NCI-H1694 treated with DMSO at 0.1 percent for 48 hours (cell line): Measurements from ENCODE around the gene TANGO2.
"Not testable (repeated sequence)": the region's sequence is repeated elsewhere in the genome, so short reads cannot be mapped to it uniquely, and the experiment has no call there.

Source experiments
- DNase-seq: peaks from one replicate; lab custom pipeline; 2025; lab: John Stamatoyannopoulos, UW

Gene TANGO2

DNA sequence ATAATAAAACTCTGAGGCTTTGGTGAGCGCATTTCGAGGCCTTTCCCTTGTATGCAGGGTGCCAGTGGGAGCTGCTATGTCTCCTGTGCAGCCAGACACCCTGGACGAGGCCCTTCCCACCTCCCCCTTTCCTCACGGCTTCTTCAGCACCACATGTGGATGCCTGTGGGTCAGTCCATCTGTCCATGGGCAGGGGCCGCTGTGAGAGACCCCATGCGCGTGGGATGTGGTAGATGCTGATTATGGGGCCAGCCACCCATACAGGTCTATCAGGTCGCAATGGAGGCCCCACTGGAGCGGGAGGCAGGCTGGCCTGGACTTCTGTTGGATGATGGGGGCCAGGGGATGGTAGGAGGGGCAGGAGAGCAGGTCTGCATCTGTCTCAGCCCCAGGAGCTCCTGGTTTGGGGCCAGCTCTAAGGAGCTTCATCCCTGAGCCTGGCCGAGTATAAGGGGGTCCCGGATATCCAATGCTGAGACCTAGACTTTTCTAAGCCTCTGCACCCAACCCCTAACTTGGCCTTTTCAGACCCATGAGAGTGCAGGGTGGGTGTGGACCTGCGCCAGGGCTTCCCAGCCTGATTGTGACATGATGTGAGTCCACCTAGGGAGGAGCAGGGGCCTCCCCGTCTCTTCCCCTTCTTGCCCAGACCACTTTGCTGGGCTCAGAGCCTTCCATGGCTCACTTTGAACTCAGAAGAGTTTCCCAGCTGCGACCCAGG lies 45.1 kb downstream of the TANGO2 start:
- no peak for DNase-seq

DNA sequence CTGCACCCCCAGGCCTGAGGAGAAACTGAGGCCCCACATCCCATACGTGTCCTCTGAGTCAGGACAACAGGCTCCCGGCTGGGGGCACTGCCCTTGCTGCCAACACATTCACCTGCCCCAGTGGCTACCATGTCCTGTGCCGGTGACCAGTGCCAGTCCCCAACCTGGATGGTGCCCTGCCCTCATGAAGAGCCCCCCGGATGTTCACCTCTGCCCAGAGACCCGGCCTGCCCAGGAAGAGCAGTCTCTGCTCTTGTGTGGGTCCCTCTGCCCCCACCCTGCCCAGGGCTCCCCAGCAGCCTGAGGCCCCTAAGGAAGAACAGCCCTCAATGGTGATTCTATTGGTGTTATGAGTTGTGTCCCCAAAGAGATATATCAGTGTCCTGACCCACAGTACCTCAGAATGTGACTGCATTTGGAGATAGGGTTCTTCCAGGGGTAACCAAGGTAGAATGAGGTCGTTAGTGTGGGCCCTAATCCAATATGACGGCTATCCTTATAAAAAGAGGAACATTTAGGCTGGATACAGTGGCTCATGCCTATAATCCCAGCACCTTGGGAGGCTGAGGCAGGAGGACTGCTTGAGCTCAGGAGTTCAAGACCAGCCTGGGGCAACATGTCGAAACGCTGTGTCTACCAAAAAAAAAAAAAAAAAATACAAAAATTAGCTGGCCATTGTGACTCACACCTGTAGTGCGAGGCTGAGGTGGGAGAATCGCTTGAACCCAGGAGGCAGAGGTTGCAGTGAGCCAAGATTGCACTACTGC lies 45.9 kb downstream of the TANGO2 start:
- no peak for DNase-seq

DNA sequence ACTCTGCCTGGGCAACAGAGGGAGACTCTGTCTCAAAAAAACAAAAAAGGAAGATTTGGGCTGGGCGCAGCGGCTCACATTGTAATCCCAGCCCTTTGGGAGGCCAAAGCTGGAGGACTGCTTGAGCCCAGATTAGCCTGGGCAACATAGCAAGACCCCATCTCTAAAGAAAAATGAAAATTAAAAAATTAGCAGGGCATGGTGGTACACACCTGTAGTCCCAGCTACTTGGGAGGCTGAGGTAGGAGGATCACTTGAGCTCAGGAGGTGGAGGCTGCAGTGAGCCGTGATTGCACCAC lies 46.4 kb downstream of the TANGO2 start:
- DNase-seq = not testable (repeated sequence)

DNA sequence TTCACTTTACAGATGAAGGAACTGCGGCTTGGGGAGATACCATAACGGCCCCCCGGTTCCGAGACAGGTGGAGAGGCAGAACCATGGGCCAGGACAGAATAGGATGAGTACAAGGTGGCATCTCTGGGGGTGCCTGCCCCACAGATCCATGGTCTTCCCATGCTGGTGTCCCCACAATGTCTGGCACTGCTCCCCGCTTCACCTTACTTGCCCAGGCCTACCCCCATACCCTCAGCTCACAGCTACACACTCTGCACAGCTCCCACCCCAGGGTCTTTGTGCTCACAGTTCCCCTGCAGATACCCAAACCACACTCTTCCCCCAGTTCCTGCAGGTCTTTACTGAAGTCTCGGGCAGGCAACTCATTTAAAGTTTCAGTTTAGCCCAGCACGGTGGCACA lies 47.7 kb downstream of the TANGO2 start:
- no peak for DNase-seq

DNA sequence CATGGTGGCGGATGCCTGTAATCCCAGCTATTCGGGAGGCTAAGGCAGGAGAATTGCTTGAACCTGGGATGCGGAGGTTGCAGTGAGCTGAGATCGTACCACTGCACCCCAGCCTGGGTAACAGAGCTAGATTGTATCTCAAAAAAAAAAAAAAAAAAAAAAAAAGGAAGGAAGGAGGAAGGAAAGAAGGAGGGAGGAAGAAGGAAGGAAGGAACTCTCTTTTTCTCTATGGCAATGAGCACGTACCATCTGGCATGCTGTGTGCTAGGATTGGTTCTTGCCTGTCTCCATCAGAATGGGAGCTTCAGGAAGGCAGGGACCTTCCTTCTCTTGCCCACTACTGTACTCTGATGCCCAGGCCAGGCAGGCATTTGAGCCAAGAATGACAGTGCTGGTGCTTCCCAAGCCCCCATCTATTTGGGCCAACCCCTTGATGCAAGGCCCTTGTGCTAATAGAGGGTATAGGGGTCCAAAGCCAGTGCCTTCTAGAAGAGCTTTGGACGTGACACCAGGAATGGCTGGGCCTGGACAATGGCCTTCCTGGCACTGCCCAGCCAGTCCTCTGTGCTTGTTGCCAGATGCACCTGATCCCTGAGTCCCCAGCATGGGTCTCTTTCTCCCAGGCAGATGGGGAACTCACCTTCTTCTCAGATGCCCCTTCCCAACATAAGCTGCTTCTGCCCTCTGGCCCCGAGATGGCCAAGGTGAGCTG lies 48.6 kb downstream of the TANGO2 start:
- DNase-seq = no peak

DNA sequence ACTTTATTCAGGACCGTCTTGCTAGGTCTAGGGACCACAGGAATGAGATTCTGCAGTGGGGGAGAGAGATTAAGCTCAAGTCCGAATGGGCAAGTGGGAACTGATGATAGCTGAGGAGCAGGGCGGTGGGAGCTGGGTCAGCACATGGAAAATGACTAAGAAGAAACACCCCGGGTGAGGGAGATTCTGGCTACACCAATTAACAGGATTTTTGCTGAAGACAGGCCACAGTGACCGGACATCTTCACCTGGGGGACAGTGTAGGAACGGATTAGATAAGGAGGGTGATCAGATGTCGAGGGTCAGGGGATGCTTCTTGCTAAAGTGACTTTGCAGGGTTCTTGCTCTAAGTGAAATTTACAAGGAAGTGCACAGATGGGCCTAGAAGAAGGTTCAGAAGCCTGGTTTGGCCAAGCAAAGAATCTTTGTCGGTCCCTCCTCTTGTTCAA lies 50.6 kb downstream of the TANGO2 start:
- no peak for DNase-seq

DNA sequence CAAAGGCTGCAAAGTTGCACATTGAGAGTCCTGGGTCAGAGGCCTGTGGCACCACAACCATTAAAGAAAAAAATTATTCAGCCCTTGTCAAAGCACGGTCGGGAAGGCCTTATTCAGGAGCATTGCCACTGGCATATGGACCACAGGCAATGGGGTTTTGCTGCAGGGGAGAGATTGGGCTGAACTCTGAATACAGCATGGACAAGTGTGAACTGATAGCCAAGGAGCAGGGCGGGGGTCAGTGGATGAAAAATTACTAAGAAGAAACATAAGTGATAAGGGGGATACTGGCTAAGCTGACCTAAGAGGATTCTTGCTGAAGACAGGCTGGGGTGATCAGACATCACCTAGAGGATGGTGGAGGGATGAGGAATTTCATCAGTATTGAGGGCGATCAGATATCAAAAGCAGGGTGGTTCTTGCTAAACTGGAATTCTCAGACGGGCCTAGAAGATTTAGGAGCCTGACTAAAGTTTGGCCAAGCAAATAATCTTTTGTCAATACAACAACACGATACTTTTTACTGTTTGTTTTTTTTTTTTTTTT lies 55.8 kb downstream of the TANGO2 start:
- no peak for DNase-seq

DNA sequence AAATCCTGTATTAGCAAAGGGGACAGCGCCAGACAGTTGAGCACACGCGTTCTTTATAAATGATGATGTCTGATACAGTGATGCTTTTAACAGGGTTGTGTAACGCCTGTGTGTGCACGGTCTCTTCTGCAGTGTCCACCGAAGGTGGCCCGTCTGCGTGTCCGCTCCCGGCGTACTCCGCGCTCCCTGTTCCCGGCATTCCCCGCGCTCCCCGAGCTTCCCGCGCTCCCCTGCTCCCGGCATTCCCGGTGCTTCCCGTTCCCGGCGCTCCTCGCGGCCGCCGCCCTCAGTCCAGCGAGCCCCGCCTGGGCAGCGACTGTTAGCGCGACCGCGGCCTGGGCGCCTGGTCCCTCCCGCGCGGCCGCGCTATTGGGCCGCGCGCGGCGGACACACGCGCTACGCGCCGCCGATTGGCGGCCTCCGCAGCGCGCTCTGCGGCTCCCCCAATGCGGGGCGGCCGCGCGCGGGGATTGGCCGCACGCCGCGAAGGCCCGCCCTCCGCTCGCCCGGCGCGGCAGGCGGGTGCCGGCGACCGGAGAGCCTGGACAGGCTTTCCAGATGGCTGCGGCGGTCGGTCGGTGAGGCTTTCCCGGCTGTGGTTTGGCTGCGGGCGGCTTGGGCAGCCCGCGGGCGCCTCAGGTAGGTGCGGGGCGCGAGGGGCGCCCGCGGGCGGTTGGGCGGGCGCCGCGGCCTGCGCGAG lies 59.0 kb downstream of the TANGO2 start, which contains the start of gene DGCR8:
Gene DGCR8 (plus strand): TSS at position 497 of the 700 bp plus-strand sequence. CDS start 5,723 bp downstream, outside the sequence.
- DNase-seq = peak; percentile 85

DNA sequence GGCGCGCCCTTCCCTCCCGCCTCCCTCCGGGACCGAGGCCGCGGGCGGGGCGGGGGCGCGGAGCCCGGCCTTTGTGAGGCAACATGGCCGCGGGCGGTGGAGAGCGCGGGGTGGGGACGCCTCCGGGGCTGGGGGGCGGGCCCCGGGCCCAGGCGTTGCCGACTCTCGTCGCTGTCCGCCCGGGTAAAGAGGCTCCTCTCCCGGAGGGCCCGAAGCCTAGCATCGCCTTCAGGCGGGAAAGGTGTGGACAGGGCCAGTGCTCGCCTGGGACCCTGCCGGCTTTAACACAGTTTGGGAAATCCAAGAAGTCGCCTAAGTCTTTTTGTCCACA lies 59.5 kb downstream of the TANGO2 start:
- DNase-seq = no peak

DNA sequence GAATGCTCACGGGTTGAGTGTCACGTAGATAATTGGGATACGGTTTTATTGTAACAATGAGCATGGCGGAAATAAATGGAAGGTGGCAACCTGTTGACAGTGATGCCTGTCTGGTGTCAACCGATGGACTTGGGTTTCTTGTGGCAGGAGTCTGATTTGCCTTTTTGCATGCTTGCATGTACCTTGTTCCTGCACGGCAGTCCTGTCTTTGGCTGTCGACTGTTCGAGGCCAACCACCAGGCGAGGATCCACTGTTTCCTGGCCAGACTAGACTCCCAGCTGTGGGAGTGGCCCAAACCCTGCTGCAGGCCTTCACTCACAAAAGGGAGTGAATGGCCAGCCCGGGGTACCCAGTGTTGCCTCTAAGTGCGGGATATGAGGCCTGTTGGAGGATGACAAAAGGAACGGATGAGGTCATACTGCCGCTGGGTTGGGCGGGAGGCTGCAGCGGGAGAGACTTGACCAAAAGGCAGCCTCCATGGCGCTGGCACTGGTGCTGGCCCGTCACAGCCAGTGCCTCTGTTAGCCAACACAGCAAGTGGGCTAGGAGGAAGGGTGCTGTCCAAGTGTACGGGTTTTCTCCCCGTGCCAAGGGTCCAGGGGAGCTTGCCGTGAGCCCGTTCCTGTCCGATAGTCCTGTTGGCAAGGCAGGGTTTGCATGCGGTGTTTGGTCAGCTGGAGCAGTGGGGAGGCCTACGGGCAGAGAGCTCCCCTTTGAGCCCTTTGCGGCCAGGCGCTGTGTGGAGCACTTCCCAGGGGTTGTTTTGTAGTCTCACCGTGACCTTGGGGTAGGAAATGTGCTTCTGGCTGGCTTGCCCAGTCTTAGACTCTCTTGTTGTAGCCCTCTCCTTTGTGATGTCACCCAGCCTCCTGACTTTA lies 60.1 kb downstream of the TANGO2 start:
- no peak for DNase-seq

DNA sequence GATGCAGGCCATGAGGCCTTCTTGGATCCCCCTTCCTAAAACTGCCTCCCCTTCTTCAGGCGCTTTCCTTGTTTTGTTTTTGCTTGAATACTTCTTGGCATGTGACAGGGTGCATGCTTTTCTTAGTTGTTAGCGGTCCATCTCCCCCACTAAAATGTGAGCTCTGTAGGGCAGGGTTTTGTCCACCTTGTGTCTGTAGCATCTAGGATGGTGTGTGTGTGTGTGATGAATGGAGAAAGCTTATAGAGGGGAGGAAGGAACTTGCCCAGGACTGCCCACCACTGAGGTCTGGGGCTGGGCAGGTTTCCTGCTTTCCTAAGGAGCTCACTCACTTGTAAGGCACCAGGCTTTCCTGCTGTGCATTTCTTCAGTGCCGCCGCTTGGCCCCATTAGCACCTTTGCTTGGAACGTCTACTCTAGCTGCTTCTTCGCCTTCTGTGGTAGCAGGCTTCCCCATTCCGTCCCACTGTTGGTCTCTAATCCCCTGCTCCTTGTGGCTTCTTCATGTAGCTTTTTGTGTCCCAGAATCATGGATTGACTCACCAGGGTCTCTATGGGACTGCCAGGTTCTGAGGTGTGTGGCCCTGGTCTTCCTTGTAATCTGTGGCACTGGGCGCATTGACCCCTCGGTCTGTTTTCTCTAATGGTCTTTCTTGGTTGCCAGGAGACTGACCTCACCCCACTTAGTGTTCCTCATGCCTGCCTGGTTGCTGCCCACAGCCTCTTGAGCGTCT lies 62.4 kb downstream of the TANGO2 start:
- no peak for DNase-seq

DNA sequence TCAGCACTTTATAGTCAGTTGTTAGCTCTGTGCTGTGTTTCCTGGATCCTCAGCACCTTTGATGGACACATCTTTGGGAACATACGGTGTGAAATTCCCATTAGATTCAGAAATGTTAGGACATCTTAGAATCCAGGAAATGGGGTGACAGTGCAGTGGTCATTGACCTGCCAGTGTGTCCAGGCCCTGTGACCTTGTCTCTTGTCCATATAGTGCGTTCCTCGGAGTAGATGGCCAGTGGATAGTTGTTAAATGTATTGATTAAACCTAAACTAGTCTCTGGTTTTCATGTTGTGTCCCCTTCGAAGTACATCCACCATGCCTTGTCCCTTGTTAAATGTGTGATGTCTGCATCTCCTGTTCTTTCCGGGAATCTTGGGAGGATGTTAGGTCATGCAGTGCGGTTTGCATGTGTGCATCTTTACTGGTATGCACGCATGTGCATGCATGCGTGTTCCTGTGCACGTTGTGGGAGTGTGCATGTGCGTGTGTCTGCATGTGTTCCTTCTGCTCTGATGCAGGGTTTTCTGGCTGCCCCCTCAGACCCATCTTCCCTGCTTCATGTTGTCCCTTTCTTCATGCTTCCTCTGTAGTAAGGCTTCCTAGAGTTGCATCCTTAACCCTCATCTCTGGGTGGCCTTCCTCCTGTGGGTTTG lies 63.1 kb downstream of the TANGO2 start:
- DNase-seq = no peak

DNA sequence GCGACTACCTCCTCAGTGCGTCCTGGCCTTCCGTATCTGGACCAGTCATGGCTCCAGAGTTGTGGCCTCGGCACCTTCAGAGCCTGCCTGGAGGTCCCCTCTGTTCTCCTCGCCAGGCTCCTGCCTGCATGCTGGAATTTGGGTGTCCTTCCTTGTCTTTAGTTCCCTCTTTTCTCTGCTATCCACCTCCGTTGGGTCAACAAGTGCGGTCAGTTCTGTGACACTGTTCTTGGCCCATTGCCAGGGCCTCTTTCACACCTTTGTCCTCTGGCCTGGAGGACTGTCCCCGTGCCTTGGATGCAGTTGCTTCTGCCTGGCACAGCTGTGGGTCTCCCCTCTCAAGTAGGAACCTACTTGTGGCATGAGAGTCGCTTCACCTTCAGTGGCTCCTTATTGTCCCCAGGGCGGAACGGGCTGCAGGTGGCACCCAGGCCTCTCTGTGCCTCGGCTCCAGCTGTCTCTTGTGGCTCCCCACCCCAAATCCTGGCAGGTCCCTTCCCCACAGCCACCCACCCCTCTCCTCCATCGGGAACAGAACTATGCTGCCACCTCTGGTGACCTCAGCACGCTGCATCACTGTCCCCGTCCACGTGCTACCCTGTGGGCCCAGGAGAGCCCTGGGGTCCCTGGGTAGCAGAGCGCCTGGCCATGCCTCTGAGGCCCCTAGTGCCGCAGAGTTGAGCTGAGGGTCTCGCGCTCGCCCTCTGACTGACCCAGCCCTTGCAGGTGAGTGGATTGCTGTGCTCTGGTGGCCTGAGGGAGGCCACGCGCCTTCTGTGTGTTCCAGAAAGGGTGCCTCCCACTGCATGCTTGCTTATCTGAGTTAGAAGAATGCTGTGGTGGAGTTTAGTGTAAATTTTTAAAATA lies 63.9 kb downstream of the TANGO2 start:
- peak; percentile 14 for DNase-seq

DNA sequence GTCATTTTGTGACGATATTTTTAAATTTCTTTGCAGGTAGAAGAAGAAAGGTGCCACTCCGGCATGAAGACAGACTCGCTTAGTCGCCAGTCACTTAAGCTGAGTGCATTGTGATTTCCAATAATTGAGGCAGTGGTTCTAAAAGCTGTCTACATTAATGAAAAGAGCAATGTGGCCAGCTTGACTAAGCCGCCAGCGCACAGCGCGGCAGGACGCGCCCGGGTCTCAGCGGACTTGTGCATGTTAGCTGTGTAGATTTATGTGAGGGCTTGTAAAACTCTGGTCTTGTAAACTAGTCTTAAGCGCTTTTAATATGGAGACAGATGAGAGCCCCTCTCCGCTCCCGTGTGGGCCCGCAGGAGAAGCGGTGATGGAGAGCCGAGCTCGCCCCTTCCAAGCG lies 64.7 kb downstream of the TANGO2 start:
- no peak for DNase-seq

DNA sequence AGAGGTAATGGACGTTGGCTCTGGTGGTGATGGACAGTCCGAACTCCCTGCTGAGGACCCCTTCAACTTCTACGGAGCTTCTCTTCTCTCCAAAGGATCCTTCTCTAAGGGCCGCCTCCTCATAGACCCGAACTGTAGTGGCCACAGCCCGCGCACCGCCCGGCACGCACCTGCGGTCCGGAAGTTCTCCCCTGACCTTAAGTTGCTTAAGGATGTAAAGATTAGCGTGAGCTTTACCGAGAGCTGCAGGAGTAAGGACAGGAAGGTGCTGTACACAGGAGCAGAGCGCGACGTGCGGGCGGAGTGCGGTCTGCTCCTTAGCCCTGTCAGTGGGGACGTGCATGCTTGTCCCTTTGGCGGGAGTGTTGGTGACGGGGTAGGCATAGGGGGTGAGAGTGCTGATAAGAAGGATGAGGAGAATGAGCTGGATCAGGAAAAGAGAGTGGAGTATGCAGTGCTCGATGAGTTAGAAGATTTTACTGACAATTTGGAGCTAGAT lies 65.2 kb downstream of the TANGO2 start:
- DNase-seq = no peak

DNA sequence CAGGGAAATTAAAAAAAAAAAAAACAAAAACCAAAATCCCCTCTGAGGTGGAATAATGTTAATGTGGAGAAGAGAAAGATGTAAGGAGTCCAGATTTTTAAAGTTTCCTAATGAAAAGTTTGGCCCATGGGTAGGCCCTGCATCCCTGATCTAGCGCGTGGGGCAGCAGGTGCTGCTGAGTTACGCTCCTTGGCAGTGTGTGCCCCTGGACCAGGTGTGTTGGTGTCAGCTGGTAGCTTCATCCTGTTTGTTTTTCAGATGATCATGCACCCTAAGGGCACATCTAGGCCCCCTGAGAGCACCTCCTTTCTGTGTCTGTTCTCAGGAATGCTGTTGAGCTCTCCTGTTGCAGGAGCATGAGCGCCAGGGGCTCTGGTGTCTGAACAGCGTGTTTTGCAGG lies 65.9 kb downstream of the TANGO2 start:
- no peak for DNase-seq

DNA sequence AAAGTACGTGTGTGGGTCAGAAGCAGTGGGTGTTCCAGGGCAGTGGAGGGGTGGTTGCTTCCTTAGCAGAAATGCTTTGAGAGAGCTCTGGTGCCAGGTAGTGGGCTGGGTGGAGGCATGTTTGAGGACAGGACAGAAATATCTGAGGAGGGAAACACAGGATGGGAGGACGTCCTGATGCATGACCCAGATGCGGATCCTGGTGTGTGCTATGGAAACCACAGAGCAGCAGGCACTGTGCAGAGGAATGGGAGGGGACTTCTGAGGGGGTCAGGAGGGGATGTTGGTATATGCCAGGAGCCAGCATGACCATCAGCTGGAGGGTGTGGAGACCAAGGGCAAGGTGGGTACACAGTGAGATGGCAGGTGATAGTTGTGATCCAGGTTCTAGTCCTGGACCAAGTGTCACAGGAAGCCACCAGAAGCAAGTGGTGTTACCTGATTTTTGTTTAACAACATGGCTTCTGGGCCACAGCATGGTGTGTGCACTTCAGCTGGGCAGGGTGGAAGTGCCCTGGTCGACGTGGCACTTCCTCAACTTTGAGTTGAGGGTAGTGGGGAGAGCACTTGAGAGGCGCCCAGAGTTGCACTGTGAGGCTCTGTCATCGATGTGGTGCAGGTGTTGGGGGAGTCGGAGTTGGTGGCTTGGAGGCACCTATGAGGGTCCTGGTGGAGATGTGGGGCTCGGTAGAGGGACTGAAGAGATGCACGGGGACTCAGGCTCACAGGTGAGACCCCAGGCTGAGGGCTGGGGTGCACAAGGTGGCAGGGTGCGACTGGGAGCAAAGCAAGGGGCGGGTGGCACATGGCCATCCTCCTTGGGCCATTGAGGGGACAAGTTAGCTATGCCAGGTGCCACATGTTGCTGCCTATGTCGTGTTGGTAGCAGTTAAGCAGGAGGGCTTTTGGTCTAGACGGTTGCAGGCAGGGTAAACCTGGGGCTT lies 66.7 kb downstream of the TANGO2 start:
- no peak for DNase-seq

DNA sequence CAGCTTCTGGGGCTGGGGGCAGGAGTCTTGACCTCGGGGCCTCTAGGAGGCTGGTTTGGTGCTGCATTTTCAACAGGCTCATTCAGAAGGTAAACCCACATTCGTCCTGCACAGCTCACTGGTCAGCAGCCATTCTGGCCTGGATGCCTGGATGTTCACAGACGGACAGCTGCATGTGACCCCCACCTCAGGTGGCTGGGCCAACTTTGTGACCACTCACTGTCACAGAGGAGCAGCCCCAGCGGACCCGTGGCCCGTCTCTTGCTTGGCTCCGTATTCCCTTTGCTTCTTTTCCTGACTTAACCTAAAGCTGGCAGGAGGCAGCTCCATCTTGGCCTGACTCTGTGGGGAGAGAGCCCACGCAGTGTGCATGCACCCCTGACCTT lies 67.3 kb downstream of the TANGO2 start:
- no peak for DNase-seq
